Fibroblast of lung (primary cell): ENCODE data around the gene MRPS6. TPM values are rescaled to one million over a fixed set of nuclear protein-coding genes. Genes with fewer than 3 reads are reported as not detected.

Experiments
- DNase-seq, 2 donors: peaks; one replicate each; pipeline versions ENCODE4 v3.0.0 to v3.0.0-alpha.2; 2010; ENCODE audit warnings: low read depth in 2 of 2
- H2AFZ ChIP-seq: 2 replicates; pipeline ENCODE4 v1.5.1; 2012; ENCODE audit warnings: low read length, control low read depth, inconsistent platforms
- H3K27ac ChIP-seq: 2 replicates; pipeline ENCODE4 v1.5.1; 2011; ENCODE audit warnings: low read length, control low read depth; ENCODE audit not compliant: insufficient read depth
- H3K27me3 ChIP-seq: 2 replicates; pipeline ENCODE4 v1.5.1; 2011; ENCODE audit warnings: mild to moderate bottlenecking, low read length; ENCODE audit not compliant: control insufficient read depth, insufficient read depth
- H3K36me3 ChIP-seq: 2 replicates; pipeline ENCODE4 v1.5.1; 2011; ENCODE audit warnings: low read length; ENCODE audit not compliant: control insufficient read depth, insufficient read depth
- H3K4me1 ChIP-seq: 2 replicates; pipeline ENCODE4 v1.5.1; 2011; ENCODE audit warnings: low read length; ENCODE audit not compliant: control insufficient read depth, insufficient read depth; ENCODE audit errors: extremely low read depth
- H3K4me2 ChIP-seq: 2 replicates; pipeline ENCODE4 v1.5.1; 2011; ENCODE audit warnings: low read length, control low read depth; ENCODE audit not compliant: insufficient read depth; ENCODE audit errors: extremely low read depth
- H3K4me3 ChIP-seq, 4 experiments: fragments of 200-600 bp in 1 of 4; sonication (generic) in 1 of 4; replicated peaks in 1 of 4; 2 replicates each; pipeline ENCODE4 v1.5.1; 2011 to 2016; ENCODE audit warnings: low read length in 4 of 4, low read depth in 3 of 4, mild to moderate bottlenecking in 3 of 4, control low read depth in 2 of 4, inconsistent platforms in 1 of 4, mixed read lengths in 1 of 4; ENCODE audit not compliant: insufficient read depth in 1 of 4; ENCODE audit errors: control extremely low read depth in 1 of 4
- H3K79me2 ChIP-seq: 2 replicates; pipeline ENCODE4 v1.5.1; 2012; ENCODE audit warnings: mild to moderate bottlenecking, low read length, inconsistent platforms; ENCODE audit not compliant: control insufficient read depth, insufficient read depth
- H3K9ac ChIP-seq: 2 replicates; pipeline ENCODE4 v1.5.1; 2011; ENCODE audit warnings: mild to moderate bottlenecking, low read length, control low read depth; ENCODE audit not compliant: insufficient read depth
- H3K9me3 ChIP-seq: 2 replicates; pipeline ENCODE4 v1.5.1; 2012; ENCODE audit warnings: low read depth, low read length; ENCODE audit not compliant: control insufficient read depth, insufficient read depth
- H4K20me1 ChIP-seq: 2 replicates; pipeline ENCODE4 v1.5.1; 2011; ENCODE audit warnings: low read length; ENCODE audit not compliant: control insufficient read depth, insufficient read depth; ENCODE audit errors: extremely low read depth
- CTCF ChIP-seq, 2 donors: IDR thresholded peaks in 1 of 2; conservative IDR thresholded peaks in 1 of 2; 1 replicate in 1 of 2; 2 replicates in 1 of 2; pipeline ENCODE4 v1.5.1; 2011 to 2012; ENCODE audit warnings: low read length in 2 of 2, control low read depth in 1 of 2, inconsistent platforms in 1 of 2, low read depth in 1 of 2, mild to moderate bottlenecking in 1 of 2
- EZH2 ChIP-seq: IDR thresholded peaks from 2 replicates; pipeline ENCODE4 v1.5.1; 2012; ENCODE audit warnings: low read length, control low read depth, mild to moderate bottlenecking; ENCODE audit errors: missing control alignments
- polyA plus RNA-seq, 2 donors: library from polyadenylated mRNA; depleted of rRNA in 1 of 2; stranded (reverse) in 1 of 2; unstranded in 1 of 2; fragments of >200 nt; gene quantifications; 2 replicates each; pipeline ENCODE4 v1.2.1, GENCODE V29; 2011 to 2012; ENCODE audit warnings: missing spikeins in 1 of 2
- total RNA-seq: library from RNA; depleted of rRNA; stranded (reverse); fragments of >200 nt; gene quantifications from 2 replicates; pipeline ENCODE4 v1.2.1, GENCODE V29; 2014

The MRPS6 gene
- total and polyA plus RNA-seq, 2 donors (not counting 1 experiment from before 2014, with no cell fraction given): 20.0 to 45.6 TPM

- H3K27me3 ChIP-seq: no peaks in the 10 kb centered on the region
- no peaks in the 10 kb centered on the region for H3K9me3 ChIP-seq
- no peak for TF ChIP-seq CTCF (conservative IDR thresholded peaks at IDR 0.05 in 1 of 2, IDR thresholded peaks at IDR 0.05 in 1 of 2; ENCODE audit: low read depth in 1 of 2, low read length in 2 of 2)
- no peak for TF ChIP-seq EZH2
- no peaks in the 10 kb centered on the region for H4K20me1 ChIP-seq
- H3K27ac ChIP-seq: no peak overlapping the region
- H3K4me1 ChIP-seq: no peaks in the 10 kb centered on the region
- no peak overlapping the region for H3K4me2 ChIP-seq
- no peak overlapping the region for H3K4me3 ChIP-seq
- H3K79me2 ChIP-seq: no peaks in the 10 kb centered on the region
- no peak overlapping the region for H2AFZ ChIP-seq
- no peaks in the 10 kb centered on the region for H3K36me3 ChIP-seq
- DNase-seq: peak in 1 of 2 donors; percentile 30
- no peak overlapping the region for H3K9ac ChIP-seq
These were observed 112.8 kb downstream of the MRPS6 start for GRCh38 chr21:34186109-34186719.

DNA sequence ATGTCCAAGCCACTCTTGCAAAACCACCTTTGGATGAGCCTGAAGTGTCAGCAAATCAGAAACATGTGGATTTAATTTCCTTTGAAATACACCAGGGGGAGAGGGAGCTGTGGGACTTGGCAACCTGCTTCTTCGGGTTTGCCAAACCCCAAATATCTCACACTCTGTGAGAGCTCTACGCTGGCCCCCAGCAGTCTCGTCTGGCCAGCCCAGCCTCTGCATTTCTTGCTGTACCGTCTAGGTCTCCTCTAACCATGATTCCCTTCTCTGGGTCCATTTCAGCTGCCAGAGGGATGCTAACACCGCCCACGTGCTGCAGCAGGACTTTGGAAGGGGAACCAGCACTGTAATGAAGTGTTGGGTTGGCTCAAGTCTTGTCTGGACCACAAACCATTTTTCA lies 114.6 kb downstream of the MRPS6 start:
- no peaks in the 10 kb centered on the region for H3K36me3 ChIP-seq
- H2AFZ ChIP-seq: no peak overlapping the region
- TF ChIP-seq CTCF (conservative IDR thresholded peaks at IDR 0.05 in 1 of 2, IDR thresholded peaks at IDR 0.05 in 1 of 2; ENCODE audit: low read depth in 1 of 2, low read length in 2 of 2) (no peak), EZH2 (no peak)
- no peak overlapping the region for H3K9ac ChIP-seq
- H3K9me3 ChIP-seq: no peaks in the 10 kb centered on the region
- no peaks in the 10 kb centered on the region for H3K4me1 ChIP-seq
- no peak overlapping the region for H3K4me3 ChIP-seq
- H4K20me1 ChIP-seq: no peaks in the 10 kb centered on the region
- H3K4me2 ChIP-seq: no peak overlapping the region
- H3K79me2 ChIP-seq: no peaks in the 10 kb centered on the region
- peak in 1 of 2 donors; percentile 82 for DNase-seq
- H3K27me3 ChIP-seq: no peaks in the 10 kb centered on the region
- no peak overlapping the region for H3K27ac ChIP-seq

DNA sequence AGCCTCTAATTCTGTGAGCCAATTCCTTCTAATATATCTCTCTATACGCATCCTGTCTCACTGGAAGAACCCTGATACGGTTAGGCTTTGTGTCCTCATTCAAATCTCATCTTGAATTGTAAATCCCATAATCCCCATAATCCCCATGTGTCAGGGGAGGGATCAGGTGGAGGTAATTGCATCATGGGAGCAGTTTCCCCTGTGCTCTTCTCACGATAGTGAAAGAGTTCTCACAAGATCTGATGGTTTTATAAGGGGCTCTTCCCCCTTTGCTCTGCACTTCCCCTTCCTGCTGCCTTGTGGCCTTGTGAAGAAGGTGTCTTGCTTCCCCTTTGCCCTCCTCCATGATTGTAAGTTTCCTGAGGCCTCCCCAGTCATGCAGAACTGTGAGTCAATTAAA lies 116.1 kb downstream of the MRPS6 start:
- no peak for DNase-seq
- no peak overlapping the region for H3K27ac ChIP-seq
- no peaks in the 10 kb centered on the region for H3K79me2 ChIP-seq
- no peaks in the 10 kb centered on the region for H4K20me1 ChIP-seq
- H3K4me3 ChIP-seq: no peak overlapping the region
- no peak overlapping the region for H3K9ac ChIP-seq
- H3K9me3 ChIP-seq: no peaks in the 10 kb centered on the region
- H3K4me2 ChIP-seq: no peak overlapping the region
- no peak overlapping the region for H2AFZ ChIP-seq
- no peak for TF ChIP-seq CTCF (conservative IDR thresholded peaks at IDR 0.05 in 1 of 2, IDR thresholded peaks at IDR 0.05 in 1 of 2; ENCODE audit: low read depth in 1 of 2, low read length in 2 of 2)
- no peak for TF ChIP-seq EZH2
- no peaks in the 10 kb centered on the region for H3K36me3 ChIP-seq
- H3K4me1 ChIP-seq: no peaks in the 10 kb centered on the region
- H3K27me3 ChIP-seq: no peaks in the 10 kb centered on the region
